ENCODE results near the gene EHHADH. TPM values are rescaled to one million over a fixed set of nuclear protein-coding genes. Genes with fewer than 3 reads are reported as not detected.

Gene EHHADH
- total RNA-seq, 4 donors from 2014 or later, result 4.4 to 21.2 (median 7.6) TPM

DNA sequence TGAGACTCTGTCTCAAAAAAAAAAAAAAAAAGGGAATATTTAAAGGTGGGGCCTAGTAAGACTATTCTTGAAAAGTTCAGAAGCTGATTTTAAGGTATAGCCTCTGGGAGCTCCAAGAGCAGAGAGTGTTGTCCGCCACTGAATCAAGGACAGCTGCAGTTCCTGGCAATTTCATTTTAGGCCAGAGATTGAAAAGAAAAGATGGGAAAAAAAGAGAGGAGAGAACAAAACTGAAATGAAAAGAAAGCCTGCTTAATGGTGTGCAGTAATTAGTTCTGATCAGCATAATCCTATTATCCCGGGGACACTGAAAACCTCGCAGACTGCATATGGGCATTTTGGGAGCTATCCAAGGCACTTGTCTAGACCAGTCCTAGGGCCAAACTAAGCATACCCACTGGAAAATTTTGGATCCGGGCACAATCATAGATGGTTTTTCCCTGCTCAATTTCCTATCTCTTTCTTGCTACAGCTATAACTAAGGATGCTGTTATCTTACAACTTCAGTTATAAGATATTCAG, 43.2 kb downstream of the EHHADH start:
- H3K4me3 ChIP-seq (ENCODE audit: low read depth, poor library complexity, severe bottlenecking), result no peak overlapping the region
- intact Hi-C loops (cut with DNase I; ENCODE audit: low total_unique reads), result no loop called here
- no peak for DNase-seq (ENCODE audit: low spot score in 2 of 2)
- no peak for TF ChIP-seq POLR2A (IDR thresholded peaks at IDR 0.05)
- TF ChIP-seq, protein P1, sequence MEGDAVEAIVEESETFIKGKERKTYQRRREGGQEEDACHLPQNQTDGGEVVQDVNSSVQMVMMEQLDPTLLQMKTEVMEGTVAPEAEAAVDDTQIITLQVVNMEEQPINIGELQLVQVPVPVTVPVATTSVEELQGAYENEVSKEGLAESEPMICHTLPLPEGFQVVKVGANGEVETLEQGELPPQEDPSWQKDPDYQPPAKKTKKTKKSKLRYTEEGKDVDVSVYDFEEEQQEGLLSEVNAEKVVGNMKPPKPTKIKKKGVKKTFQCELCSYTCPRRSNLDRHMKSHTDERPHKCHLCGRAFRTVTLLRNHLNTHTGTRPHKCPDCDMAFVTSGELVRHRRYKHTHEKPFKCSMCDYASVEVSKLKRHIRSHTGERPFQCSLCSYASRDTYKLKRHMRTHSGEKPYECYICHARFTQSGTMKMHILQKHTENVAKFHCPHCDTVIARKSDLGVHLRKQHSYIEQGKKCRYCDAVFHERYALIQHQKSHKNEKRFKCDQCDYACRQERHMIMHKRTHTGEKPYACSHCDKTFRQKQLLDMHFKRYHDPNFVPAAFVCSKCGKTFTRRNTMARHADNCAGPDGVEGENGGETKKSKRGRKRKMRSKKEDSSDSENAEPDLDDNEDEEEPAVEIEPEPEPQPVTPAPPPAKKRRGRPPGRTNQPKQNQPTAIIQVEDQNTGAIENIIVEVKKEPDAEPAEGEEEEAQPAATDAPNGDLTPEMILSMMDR (IDR thresholded peaks at IDR 0.05), result no peak
- whole genome bisulfite sequencing, 2 donors, result 60 to 61% methylated on average over 4 of the region's 4 CpGs

DNA sequence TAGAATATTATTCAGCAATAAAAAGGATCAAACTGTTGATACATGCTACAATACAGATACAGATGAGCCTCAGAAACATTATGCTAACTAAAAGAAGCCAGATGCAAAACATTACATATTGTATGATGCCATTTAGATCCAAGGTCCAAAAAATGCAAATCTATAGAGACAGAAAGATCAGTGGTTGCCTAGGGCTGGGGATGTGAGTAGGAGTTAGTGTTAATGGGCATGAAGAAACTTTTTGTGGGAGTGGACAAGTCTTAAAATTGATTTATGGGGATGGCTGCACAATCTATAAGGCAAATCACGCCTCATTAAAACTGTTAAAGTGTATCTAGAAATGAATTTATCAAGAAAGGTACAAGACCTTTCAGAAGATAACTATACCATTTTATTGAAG, 45.0 kb downstream of the EHHADH start:
- H3K4me3 ChIP-seq (ENCODE audit: low read depth, poor library complexity, severe bottlenecking), result no peak overlapping the region
- DNase-seq (ENCODE audit: low spot score in 2 of 2), result no peak
- intact Hi-C loops (cut with DNase I; ENCODE audit: low total_unique reads), result no loop called here
- TF ChIP-seq, protein P1 (IDR thresholded peaks at IDR 0.05), result no peak
- TF ChIP-seq POLR2A (IDR thresholded peaks at IDR 0.05), result no peak
- WGBS, 2 donors, result 75 to 81% methylated on average over 1 of the region's 1 CpG

DNA sequence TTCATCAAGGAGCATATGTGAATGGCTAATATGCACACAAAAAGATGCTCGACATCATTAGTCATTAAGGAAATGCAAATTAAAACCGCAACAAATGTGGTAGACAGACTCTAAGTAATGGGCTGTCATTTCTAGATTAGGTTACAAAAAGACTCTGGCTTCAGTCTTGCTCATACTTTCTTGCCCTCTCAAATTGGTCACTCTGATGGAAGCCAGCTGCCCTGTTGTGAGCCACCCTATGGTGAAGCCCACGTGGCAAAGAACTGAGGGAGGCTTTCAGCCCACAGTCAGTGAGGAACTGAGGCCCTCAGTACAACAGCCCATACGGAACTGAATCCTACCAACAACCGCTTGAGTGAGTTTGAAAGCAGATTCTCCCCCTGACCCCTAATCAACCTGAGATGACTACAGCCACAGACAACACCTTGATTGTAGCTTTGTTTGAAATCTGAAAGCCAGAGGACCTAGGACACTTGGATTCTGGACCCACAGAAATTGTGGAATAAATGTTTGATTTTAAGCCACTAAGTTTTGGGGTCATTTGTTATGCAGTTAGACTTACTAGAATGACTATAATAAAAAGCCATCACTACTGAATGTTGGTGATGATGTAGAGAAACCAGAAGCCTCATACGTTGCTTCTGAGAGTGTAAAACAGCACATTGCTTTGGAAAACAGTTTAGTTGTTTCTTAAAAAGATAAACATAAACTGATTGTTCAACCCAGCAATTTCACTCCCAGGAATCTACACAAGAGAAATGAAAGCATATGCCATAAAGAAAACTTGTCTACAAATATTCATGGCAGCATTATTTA, 45.7 kb downstream of the EHHADH start:
- no peak for DNase-seq (ENCODE audit: low spot score in 2 of 2)
- WGBS, 2 donors, result 83 to 90% methylated on average over 6 of the region's 6 CpGs
- no peak overlapping the region for H3K4me3 ChIP-seq (ENCODE audit: low read depth, poor library complexity, severe bottlenecking)
- intact Hi-C loops (cut with DNase I; ENCODE audit: low total_unique reads), result no loop called here
- TF ChIP-seq POLR2A (IDR thresholded peaks at IDR 0.05), result no peak
- TF ChIP-seq, protein P1 (IDR thresholded peaks at IDR 0.05), result no peak

DNA sequence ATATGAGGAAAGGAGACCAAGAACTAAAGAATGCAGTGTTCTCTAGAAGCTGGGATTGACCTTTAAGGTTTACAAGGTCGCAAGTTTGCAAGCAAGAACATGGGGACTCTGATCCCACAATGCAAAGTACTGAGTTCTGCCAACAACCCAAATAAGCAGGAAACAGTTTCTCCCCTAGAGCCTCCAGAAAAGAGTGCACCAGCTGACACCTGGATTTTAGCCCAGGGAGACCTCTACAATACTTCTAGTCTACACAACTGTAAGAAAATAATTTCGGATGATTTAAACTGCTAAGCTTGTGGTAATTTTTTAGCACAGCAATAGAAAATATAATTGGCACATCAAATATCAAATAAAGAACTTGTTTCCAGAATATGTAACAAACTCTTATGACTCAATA, 46.4 kb downstream of the EHHADH start:
- WGBS, 2 donors, result 81 to 91% methylated on average over 2 of the region's 2 CpGs
- intact Hi-C loops (cut with DNase I; ENCODE audit: low total_unique reads), result no loop called here

DNA sequence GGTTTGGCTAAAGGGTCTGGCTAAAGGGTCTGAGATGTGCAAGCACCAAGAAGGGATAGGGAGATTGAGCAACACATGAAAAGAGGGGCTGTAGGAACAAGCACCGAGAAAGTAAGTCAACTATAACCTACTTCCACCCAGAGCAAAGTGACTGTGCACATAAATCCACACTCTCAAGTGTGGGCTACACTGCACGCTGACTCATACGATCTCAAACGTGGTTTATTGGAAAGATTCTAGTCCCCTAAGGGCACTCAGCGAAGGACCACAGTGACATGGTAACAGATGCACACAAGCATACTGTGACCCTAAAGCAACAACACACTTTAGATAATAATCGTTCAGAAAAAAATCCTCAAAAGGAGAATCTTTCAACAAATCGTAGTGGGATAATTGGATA, 48.0 kb downstream of the EHHADH start:
- no peak for DNase-seq (ENCODE audit: low spot score in 2 of 2)
- H3K4me3 ChIP-seq (ENCODE audit: low read depth, poor library complexity, severe bottlenecking), result no peak overlapping the region
- WGBS, 2 donors, result 76 to 80% methylated on average over 7 of the region's 7 CpGs
- TF ChIP-seq, protein P1 (IDR thresholded peaks at IDR 0.05), result no peak
- no peak for TF ChIP-seq POLR2A (IDR thresholded peaks at IDR 0.05)
- intact Hi-C loops (cut with DNase I; ENCODE audit: low total_unique reads), result no loop called here

More for the DNA sequence above, 46.4 kb downstream of the EHHADH start:
- DNase-seq (ENCODE audit: low spot score in 2 of 2), result no peak
- no peak overlapping the region for H3K4me3 ChIP-seq (ENCODE audit: low read depth, poor library complexity, severe bottlenecking)
- TF ChIP-seq POLR2A (IDR thresholded peaks at IDR 0.05), result no peak
- TF ChIP-seq, protein P1 (IDR thresholded peaks at IDR 0.05), result no peak

All from lower leg skin (tissue), 4 donors.